CD4-positive, alpha-beta T cell treated with Interleukin-10 for 1 hour (primary cell): ENCODE measurements around the gene CENPO.

Experiments used
- DNase-seq: peaks from one replicate; pipeline ENCODE4 v3.0.0-alpha.2; 2020

Gene CENPO

DNA sequence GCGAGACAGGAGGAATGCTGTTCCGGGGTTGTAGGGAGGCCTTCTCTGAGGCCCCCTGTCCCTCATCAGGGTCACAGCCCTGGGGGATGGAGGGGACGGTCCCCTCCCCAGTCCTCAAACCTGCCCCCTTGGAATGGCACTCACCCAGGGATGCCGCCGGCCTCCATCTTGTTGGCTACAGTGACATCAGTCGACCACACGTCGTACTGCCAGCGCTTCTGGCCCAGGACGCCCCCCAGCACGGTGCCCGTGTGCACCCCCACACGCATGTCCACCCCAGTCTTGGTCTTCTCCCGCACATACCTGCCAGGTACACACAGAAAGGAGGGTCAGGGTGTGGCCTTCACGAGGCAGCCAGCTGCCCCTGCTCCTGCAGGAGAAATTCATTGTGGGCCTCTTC lies 46.5 kb downstream of the CENPO start:
- DNase-seq = no peak

DNA sequence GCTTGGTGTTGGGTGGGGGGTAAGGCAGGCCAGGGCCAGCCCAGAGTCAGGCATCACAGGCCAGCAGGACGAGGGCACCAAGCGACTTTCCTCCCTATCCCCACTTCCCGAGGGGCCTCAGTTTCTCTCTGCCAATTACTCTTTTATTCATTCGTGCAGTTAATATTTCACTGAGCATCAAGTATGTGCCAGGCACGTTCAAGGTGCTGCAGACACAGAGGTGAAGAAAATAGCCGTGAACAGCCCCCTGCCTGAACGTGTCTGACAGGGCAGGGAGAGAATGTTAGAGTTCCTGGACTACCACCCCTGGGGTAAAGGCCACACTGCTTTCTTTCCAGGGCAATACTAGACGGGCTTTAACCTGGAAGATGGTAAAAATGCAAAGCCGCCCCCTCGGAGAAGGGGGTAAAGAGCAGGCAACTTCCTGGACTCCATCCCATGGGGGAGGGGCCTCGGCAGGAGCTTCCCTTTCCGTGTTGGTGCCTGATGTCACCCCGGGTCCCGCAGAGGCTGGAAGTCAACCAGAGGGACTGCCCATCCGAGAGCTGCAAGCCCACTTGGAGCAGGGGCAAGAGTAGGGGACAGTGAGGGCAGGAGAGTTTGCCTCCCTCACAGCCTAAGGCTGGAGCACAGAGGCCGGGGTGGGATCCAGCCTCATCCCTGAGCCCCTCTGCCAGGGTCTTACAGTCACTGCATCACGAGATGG lies 47.1 kb downstream of the CENPO start:
- no peak for DNase-seq

DNA sequence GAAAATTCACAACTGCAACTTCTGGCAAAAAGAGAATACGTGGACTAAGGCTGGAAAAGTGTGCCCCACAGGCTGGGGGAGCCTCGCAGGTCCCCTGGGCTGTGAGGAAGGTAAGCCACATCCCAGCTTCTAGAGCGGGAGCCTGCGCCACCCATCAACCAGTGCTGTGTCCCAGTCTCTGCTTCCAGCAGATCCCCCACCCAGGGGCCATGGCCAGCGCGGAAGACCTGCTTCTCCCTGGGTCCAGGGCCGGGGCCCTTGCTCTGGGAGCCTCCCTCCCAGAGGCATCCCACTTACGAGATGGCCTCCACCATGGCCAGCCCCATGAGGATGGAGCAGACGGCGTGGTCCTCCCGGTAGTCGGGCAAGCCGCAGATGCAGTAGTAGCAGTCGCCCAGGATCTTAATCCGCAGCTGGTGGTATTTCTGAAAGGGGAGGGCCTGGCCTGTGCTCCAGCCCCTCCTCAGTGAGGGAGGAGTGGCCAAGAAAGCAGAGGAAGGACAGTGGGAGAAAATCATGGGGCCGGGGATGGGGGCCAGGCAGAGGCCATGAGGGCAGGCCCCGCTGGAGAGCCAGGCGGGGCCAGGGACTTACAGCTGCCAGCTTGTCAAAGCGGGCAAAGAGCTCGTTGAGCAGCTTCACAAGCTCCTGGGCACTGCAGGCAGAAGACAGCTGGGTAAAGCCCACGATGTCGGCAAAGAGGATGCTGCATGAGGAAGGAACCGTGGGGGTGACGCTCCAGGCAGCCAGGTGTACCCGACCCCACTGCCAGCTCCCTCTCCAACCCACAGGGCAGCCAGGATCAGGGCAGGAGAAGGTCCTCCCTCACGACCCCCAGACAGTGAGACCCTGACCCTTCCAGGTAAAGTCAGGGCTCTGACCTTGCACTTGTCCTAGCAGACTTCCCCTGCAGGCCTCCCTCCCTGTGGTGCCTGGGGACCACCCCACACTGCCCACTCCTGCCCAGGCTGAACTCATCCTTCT lies 48.0 kb downstream of the CENPO start:
- no peak for DNase-seq

DNA sequence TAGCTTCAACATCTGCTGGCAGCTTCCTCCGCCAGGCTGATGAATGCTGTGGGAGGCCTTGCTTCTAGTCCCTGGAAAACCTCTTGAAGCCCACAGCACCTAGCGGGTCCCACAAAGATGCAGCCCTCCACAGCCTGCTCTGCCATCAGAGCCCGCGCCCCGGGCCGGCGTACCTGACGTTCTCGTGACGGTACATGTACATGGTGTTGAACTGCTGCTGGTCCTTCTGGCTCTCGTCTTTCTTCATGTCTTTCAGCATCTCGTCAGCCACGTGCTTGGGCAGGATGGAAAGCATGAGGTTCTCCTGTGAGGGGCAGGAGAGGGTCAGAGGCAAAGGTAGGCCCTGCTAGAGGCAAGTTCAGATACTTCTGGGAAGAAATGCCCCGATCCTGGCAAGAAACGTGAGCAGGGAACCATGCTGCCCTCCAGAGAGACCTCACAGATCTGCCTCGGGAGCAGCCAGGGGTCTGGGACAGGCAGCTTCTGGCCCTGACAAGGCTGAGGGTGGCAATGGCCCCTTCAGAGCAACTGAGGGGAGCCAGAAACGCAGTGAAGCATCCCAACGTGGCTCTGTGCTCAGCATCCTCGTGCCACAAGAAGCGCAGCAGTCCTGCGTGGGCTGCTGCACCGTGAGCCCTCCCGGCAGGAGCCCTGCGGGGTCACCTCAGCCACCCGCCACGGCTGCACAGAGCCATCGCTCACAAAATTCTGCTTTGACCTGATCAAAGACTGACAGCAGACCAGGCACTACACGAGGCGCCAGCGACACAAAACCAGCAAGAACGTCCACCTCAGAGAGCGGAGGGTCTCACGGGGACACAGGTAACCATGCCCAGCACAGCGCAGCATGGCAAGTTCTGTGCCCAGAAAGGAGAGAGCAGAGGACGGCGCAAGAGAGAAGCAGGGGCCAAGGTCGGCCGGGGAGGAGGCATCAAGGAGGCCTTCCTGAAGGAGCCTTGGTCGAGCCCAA lies 49.1 kb downstream of the CENPO start:
- DNase-seq = no peak

DNA sequence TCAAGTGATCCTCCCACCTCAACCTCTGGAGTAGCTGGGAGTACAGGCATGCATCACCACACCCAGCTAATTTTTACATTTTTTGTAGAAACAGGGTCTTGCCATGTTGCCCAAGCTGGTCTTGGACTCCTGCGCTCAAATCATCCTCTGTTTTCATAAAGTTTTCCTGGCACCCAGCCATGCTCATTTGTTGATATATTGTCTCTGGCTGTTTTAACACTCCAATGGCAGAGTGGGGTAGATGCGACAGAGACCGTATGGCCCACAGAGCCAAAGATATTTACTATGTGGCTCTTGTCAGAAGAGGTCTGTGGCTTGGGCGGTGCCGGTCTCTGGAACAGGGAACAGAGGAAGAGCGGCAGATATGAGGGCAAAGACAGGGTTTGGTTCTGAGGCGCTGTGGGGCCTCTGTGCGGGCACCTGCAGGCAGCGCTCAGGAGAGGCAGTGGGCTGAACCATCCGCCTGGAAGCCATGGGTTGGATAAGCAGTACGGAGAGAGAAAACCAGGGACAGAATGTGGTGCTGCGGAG lies 50.2 kb downstream of the CENPO start:
- DNase-seq = no peak

DNA sequence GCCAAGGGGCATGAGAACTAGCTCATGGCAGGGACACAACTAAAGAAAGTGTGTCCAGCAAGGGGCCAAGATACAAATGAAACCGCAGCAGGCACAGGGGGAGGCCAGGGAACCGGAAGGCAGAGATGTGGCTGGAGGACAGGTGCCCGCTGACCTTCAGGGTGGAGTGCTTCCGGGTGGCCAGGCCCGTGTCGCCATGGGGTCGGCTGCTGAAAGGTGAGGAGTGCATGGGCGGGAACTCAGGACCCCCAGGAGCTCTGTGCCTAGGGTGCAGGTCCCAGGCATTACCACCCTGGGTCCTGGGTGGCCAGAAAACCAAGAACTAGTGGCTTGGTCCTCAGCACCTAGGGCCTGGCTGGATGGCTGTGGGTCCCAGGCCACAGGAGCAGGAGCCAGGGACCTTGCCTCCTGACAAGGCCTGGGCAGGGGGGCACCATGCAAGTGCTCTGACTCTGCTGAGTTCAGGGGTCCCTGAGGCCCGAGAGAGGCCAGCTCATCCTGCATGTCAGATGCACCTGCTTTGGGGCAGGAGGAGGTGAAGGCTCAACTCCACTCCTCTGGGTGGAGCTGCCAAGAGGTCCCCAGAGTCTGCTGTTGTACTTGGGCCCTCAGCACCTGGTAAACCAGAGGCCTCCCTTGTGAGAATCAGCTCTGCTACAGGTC lies 50.9 kb downstream of the CENPO start:
- no peak for DNase-seq

DNA sequence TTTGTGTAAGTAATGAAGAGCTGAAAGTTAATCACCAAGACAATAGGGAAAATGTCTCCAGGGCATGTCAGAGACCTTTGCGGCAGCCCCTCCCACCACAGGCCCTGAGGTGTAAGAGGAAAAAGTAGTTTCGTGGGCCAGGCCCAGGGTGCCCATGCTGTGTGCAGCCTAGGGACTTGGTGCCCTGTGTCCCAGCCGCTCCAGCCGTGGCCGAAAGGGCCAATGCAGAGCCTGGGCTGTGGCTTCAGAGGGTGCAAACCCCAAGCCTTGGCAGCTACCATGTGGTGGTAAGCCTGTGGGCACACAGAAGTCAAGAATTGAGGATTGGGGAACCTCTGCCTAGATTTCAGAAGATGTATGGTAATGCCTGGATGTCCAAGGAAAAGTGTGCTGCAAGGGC lies 52.5 kb downstream of the CENPO start:
- DNase-seq = no peak

DNA sequence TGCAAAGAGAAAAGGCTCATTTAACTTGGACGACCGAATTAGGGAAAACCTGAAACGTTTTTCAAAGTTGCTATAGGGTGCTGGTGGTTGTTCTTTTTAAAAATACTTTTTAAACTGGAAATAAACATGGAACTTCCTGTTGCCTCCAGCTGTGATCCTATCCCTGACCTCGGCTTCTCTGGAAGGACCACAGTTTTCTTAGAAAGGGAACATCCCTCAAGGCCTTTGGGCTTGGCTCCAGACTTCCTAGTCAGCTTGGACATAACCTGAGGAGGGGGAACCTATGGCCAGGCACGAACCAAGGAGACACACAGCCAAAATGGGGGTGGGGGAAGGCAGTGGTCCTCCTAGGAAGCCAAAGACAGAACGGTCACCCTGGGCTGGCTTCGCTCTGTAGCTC lies 57.7 kb downstream of the CENPO start:
- no peak for DNase-seq

DNA sequence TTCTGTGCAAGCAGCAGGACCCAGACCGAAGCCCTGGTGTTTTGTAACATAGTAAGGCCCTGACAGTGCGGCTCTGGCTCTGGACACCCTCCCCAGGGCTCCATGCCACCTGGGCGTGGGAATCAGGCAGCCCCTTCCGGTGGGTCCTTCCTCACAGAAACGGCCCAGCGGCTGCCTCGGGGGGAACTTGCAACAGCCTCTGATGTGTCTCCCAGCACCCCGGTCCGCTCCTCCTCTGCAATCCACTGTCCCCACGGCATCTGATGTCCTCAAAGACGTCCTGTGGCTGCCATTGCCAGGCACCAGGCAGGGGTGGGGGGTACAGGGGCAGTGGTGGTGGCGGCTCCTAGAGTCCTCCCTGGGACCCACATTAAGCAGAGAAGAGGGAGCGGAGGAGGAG lies 58.8 kb downstream of the CENPO start:
- no peak for DNase-seq

DNA sequence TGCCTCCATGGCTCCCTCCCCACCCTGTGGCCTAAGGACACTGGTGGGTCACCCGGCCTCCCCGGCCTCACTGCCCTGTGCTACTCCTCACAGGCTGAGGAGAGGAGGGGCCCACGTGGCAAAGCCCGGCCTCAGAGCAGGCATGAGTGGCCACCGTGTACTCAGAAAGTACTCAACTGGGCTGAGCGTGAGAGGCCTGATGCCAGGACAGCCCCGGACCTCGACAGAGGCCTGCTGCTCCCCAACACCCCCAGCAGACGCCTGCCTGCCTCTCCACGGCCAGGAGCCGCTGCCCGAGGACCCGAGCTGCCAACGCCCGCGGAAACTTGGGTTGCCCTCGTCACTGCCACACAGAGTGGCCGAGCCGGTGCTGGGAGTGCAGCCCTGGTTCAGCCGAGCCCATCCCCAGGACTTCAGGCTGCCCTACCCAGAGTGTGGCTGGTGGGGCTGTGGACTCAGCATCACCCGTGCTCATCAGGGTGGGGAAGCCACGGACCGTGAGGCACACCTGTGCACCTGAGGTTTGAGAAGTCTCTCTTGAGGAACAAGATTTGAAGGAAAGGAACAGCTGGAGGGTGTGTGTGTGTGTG lies 59.3 kb downstream of the CENPO start:
- DNase-seq = no peak

DNA sequence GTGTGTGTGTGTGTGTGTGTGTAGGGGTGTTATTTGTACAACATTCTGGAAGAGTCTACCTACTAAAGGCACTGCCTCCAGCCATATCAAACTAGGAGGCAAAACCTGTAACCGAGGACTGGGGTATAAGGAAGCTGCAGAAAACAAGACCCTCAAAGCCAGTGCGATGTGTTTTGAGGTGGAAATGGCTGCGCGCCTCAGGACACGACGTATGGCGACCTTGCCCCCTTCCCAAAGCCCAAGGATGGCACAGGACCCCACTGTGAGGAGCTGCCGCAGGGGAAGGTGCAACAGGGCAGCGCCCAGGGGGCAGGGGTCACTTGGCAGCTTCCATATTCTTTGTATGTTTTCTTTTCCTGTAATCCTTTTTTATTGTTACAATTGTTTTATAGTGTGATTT lies 59.8 kb downstream of the CENPO start:
- DNase-seq = no peak

DNA sequence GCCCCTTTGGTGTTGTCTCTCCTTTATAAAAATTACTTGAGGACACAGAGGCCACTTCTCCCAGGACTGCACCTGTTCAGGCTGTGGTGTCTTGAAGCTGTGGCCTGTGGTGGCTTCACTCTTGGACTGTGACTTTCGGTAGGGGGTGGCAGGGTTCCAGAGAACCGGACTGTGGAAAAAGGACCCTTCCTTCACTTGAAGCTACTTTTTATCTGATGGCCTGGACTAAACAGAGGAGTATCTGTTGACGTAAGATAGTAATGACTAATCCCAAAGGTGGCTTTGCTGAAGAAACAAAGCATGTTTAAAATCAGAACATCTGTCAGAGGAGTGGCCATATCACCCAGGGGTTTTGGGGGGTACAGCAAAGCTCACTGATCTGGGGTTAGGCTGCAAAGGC lies 60.8 kb downstream of the CENPO start:
- no peak for DNase-seq

DNA sequence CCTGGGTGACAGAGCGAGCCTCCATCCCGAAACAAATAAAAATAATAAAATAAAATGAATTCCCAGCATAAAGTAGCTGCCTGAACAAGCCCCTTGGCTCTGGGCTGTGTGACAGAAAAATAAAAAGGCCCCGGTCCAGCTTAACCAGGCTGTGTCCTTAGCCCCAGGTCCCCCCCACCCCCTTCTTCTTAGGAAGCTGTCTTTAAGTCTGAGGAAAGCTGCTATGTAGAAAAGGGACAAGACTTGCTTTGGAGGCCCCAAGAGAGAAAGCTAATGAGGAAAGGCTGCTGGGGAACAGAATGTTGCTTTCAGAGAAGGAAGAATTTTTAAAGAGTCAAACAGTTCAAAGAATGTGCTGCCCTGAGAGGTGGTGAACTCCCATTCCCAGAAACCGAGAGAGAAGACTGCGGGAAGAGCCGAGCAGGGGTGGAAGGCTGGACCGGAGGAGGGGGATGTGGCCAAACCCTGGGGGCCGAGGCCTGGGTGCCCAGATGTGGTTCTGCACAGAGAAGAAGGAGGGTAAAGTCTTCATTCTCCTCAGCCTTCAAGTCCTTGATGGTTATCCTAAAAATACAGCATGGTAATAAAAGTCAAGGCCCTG lies 61.9 kb downstream of the CENPO start:
- DNase-seq = no peak

DNA sequence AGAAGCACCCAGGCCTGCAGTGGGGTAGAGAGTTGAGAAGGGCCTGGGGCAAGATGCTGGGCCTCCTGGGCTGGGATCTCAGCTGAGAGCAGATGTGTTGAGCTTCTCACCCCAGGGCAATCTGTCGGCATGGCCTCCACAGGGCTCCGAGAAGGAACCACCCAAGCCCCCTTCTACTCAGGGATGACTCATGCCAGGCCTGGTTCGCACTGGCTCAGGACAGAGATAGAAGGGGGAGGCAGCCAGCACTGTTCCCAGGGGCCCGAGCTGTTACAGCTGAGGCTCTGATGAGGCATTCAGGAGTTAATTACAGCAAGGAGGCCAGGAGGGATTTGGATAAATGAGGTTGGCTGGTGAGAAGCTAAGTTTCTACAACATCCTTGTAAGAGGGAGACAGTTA lies 62.5 kb downstream of the CENPO start:
- DNase-seq = no peak

DNA sequence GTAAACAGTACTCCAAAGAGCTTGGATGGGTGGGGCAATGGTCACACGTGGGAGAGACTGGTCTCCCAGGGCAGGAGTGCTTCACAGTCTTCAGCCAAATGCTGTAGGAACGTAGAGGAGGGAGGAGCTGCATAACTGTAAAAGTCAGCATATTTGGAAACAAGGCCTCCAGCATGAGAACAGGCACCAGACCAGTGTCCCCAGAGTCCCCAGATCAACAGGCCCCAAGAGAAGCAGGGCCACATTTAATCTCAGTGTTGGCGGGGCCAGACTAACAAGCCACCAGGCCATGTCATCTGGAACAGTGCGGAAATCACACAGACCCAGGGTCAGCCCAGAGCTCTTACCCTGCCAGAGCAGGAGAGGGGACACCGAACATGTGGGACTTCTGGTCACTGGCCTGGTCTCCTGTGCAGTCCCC lies 63.6 kb downstream of the CENPO start:
- DNase-seq = no peak

DNA sequence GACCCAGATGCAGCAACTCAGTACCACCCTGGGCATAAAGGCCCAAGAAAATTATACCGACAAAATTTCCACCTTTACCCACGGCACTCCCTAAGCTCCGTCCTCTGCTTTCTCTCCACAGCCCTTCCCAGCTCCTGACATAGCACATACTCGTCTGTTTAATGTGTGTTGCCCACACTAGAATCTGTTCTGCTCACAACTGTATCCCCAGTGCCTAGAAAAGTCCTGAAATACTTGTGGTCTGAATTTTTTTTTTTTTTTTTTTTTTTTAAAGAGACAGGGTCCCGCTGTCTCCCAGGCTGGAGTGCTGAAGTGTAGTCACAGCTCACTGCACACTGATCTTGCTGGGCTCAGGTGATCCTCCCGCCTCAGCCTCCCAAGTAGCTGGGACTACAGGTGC lies 64.5 kb downstream of the CENPO start:
- DNase-seq = no peak

DNA sequence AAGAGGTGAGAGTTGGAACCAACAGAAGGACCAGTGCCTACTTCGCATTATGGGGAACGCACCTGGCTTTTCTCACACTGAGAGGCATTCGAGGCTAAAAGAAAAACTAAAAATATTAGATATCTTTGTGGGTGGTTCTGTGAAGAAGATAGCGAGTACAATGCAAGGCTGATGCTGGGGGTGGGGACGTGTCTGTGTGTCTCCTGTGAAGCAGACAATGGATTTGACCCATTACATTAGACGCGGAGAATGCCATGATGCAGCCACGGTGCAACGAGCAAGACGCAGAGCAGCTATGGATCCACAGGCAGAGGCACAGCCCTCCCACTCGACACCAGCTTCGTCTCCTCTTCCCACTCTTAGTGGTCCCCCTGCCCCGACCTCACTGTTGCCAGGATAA lies 65.8 kb downstream of the CENPO start:
- no peak for DNase-seq

DNA sequence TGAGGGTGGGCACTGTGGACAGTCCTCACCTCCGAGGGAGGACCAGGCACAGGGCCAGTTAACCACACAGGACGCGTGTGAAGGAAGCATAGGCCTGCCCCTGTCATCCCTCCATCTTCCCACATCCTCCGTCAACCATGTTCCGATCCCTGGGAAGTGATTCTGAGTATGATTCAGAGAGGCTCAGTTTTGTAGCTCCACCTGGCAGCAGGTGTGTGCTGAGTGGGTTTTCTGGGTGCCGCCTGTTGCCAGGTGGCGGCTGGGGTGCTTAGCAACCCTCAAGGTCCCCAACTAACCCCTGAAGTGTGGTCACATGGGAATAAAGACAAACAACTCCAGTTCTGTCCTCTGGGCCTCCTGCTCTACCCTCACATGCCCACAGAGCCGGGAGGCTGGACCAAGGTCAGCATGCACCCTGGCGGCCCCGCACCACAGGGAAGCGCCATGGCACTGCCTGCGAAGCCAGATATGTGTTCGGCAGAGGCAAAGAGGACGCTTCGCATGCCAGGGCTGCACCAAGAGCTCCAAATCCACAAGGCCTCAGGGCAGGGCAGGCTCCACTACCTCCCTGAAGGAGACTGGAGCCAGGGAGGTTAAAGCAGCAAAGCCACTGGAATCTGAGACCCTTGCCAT lies 66.9 kb downstream of the CENPO start:
- DNase-seq = no peak

DNA sequence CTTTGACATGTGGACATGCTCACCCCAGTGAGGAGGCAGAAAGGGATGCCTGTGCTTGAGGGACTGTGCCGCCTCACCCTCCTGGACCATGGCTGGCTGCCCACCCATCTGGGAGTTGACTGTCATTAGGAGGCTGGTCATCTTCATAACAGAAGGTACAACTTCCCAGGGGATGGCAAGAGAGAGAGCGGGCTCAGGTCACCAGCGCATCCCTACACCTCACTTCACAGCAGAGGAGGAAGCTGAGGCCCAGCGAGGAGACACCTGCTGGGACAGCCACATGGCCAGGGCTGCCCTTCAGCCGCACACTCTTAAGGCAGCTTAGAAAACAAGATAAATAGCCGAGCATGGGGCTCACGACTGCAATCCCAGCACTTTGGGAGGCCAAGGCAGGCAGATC lies 67.4 kb downstream of the CENPO start:
- DNase-seq = no peak

DNA sequence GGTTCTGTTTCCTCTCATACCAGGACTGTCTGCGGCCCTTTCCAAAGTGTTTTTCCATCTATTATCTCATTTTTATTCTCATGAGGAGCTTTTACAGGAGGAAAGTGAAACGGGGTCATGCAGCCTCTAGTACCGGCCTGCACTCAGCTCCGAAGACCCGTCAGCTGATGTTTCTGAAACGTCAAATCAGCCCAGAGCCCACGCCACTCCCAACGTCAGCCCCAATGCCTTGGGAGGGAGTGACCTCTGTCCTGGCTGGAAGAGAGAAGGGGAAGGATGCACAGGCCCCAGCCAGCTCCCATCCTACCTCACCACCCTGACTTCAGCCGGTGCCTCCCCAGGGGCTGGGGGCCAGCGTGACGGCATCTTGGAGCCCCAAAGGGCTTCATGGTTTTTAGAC lies 68.3 kb downstream of the CENPO start:
- no peak for DNase-seq

DNA sequence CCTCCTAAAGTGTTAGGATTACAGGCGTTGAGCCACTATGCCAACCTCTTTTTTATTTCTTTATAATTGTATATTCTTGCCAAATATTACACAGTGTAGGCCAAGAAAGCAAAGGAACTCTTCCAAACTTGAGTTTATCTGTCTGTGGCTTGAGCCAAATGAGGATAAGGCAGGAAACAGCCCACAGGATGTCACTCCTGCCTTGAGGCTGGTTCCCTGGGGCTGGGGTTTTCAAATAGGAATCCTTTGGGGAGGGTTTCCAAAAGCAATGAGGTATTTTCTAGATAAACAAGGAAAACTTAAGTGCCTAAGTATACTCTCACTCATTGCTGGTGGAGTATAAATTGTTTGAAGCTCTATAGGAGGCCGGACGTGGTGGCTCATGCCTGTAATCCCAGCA lies 70.4 kb downstream of the CENPO start:
- DNase-seq = no peak
